ENCODE results near the gene ZNF775. TPM values are rescaled to one million over a fixed set of nuclear protein-coding genes. Genes with fewer than 3 reads are reported as not detected.

Gene ZNF775
- total and polyA plus RNA-seq, 2 of the 13 experiments (the other 11 are each of a cell fraction or from before 2014, with no cell fraction given), result 3.1 to 3.2 TPM

DNA sequence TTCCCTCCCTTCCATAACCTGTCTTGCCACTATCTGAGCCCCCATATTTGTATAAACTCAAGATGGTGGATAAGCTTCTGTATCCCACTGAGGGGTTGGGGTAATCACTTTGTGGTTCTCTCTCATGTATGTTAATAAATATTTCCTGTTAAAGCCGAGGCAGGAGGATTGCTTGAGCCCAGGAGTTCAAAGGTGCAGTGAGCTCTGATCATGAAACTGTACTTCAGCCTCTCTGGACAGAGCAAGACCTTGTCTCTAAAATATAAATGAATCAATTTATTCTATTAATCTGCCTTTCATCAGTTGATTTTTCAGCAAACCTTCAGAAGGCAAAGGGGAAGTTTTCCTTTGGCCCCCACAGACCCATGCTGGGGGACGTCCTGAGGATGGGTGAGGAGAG is 35.9 kb upstream of the ZNF775 start:
- ATAC-seq, result no peak
- in situ Hi-C loops (cut with HindIII; ENCODE audit: extremely low pct_ligation_motif_present, low pct_unique_long_range_greater_than_20kb), result loop anchor here (5.0 kb wide), 1 partner anchor 59 kb away; no protein-coding TSS in a partner anchor
- ChIA-PET POLR2A (interaction anchor here (1.2 to 4.7 kb wide), 7 partner anchors 12 to 61 kb away, joined by 3 to 40 read pairs (median 5); partner anchors contain the start of gene REPIN1), CTCF (ENCODE audit: low intra/inter-chr PET ratio, low total read pairs) (no interaction called here)
- H3K27ac ChIP-seq (ENCODE audit: extremely low read length, insufficient read depth, low read length), result no peak overlapping the region
- FAIRE-seq, result no peak
- peaks cover 3% of the 10 kb centered on the region for H3K79me2 ChIP-seq (ENCODE audit: insufficient read depth, low read length)
- H3K4me1 ChIP-seq (ENCODE audit: insufficient read depth, low read length), result peaks cover 41% of the 10 kb centered on the region
- H3K27me3 ChIP-seq (ENCODE audit: control insufficient read depth in 1 of 2, insufficient read depth in 2 of 2, low read length in 2 of 2), result no peaks in the 10 kb centered on the region; a peak in 1 of 5 replicates
- H3K9me3 ChIP-seq (ENCODE audit: low read length), result no peaks in the 10 kb centered on the region
- no peak overlapping the region for H3K4me3 ChIP-seq (replicated peaks in 1 of 3; ENCODE audit: insufficient read depth in 1 of 3, low read depth in 2 of 3, low read length in 3 of 3)
- H2AFZ ChIP-seq (ENCODE audit: low read length), result no peak overlapping the region
- no peak overlapping the region for H3K9ac ChIP-seq (ENCODE audit: insufficient read depth, low read depth, low read length)
- H3K36me3 ChIP-seq (replicated peaks in 1 of 2; ENCODE audit: control insufficient read depth in 1 of 2, insufficient read depth in 2 of 2, low read length in 2 of 2), result peaks cover 0 to 1% of the 10 kb centered on the region in 2 experiments; a peak in 2 of 5 replicates
- 25% methylated on average over 2 of the region's 2 CpGs for WGBS (ENCODE audit: low lambda C conversion rate)
- TF ChIP-seq ARHGAP35 (CRISPR knock-in tag; IDR thresholded peaks at IDR 0.05; ENCODE audit: borderline replicate concordance) (no peak), ATF7-NPFF (CRISPR knock-in tag; IDR thresholded peaks at IDR 0.05; ENCODE audit: low read depth) (no peak)
- TF ChIP-seq, protein P1, sequence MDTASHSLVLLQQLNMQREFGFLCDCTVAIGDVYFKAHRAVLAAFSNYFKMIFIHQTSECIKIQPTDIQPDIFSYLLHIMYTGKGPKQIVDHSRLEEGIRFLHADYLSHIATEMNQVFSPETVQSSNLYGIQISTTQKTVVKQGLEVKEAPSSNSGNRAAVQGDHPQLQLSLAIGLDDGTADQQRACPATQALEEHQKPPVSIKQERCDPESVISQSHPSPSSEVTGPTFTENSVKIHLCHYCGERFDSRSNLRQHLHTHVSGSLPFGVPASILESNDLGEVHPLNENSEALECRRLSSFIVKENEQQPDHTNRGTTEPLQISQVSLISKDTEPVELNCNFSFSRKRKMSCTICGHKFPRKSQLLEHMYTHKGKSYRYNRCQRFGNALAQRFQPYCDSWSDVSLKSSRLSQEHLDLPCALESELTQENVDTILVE (CRISPR knock-in tag; IDR thresholded peaks at IDR 0.05), result no peak
- DNase-seq (ENCODE audit: low spot score), result no peak
- H3K4me2 ChIP-seq (ENCODE audit: low read depth, low read length), result no peak overlapping the region
- H4K20me1 ChIP-seq (ENCODE audit: insufficient read depth, low read length), result peaks cover 2% of the 10 kb centered on the region; the same call in 1 of the 2 replicates
- no TSS peak for BruUV-seq (replicated peaks)
- intact Hi-C loops (cut with micrococcal nuclease; ENCODE audit: unreplicated experiment), result loop anchor here (5.0 kb wide), 1 partner anchor 44 kb away; no protein-coding TSS in a partner anchor

DNA sequence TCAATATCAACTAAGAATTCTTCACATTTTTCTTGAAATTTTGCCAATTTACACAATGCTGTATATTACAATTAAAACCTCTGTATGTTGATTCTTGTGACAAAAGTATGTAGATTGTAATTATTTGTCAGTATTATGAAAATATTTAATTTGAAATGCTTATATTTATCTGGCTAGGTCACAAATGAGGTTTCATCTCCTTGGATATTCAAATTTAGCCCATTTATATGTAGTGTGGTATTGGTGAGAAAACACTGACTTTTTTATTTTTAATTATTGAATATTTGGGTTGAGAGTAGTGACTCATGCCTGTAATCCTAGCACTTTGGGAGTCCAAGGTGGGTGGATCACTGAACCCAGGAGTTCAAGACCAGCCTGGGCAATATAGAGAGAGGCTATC is 34.8 kb upstream of the ZNF775 start:
- Histone ChIP-seq H3K9ac (ENCODE audit: insufficient read depth, low read depth, low read length) (no peak overlapping the region), H3K4me1 (ENCODE audit: insufficient read depth, low read length) (peaks cover 34% of the 10 kb centered on the region), H3K36me3 (replicated peaks in 1 of 2; ENCODE audit: control insufficient read depth in 1 of 2, insufficient read depth in 2 of 2, low read length in 2 of 2) (no peaks in the 10 kb centered on the region), H3K79me2 (ENCODE audit: insufficient read depth, low read length) (peaks cover 3% of the 10 kb centered on the region), H3K27ac (ENCODE audit: extremely low read length, insufficient read depth, low read length) (no peak overlapping the region), H2AFZ (ENCODE audit: low read length) (no peak overlapping the region), H3K4me2 (ENCODE audit: low read depth, low read length) (no peak overlapping the region), H4K20me1 (ENCODE audit: insufficient read depth, low read length) (no peaks in the 10 kb centered on the region), H3K9me3 (ENCODE audit: low read length) (no peaks in the 10 kb centered on the region), H3K27me3 (ENCODE audit: control insufficient read depth in 1 of 2, insufficient read depth in 2 of 2, low read length in 2 of 2) (no peaks in the 10 kb centered on the region; a peak in 1 of 5 replicates), H3K4me3 (replicated peaks in 1 of 3; ENCODE audit: insufficient read depth in 1 of 3, low read depth in 2 of 3, low read length in 3 of 3) (no peak overlapping the region)
- ChIA-PET POLR2A (interaction anchor here (1.6 to 4.7 kb wide), 2 partner anchors 15 to 25 kb away, joined by 3 to 40 read pairs; partner anchors contain the start of gene REPIN1), CTCF (ENCODE audit: low intra/inter-chr PET ratio, low total read pairs) (no interaction called here)
- no TSS peak for BruUV-seq (replicated peaks)
- ATAC-seq (no peak), DNase-seq (ENCODE audit: low spot score) (no peak), FAIRE-seq (no peak)
- intact Hi-C loops (cut with micrococcal nuclease; ENCODE audit: unreplicated experiment), result loop anchor here (5.0 kb wide), 1 partner anchor 43 kb away; no protein-coding TSS in a partner anchor
- in situ Hi-C loops (cut with HindIII; ENCODE audit: extremely low pct_ligation_motif_present, low pct_unique_long_range_greater_than_20kb), result loop anchor here (5.0 kb wide), 1 partner anchor 58 kb away; no protein-coding TSS in a partner anchor
- TF ChIP-seq, protein P2, sequence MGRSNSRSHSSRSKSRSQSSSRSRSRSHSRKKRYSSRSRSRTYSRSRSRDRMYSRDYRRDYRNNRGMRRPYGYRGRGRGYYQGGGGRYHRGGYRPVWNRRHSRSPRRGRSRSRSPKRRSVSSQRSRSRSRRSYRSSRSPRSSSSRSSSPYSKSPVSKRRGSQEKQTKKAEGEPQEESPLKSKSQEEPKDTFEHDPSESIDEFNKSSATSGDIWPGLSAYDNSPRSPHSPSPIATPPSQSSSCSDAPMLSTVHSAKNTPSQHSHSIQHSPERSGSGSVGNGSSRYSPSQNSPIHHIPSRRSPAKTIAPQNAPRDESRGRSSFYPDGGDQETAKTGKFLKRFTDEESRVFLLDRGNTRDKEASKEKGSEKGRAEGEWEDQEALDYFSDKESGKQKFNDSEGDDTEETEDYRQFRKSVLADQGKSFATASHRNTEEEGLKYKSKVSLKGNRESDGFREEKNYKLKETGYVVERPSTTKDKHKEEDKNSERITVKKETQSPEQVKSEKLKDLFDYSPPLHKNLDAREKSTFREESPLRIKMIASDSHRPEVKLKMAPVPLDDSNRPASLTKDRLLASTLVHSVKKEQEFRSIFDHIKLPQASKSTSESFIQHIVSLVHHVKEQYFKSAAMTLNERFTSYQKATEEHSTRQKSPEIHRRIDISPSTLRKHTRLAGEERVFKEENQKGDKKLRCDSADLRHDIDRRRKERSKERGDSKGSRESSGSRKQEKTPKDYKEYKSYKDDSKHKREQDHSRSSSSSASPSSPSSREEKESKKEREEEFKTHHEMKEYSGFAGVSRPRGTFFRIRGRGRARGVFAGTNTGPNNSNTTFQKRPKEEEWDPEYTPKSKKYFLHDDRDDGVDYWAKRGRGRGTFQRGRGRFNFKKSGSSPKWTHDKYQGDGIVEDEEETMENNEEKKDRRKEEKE (IDR thresholded peaks at IDR 0.05), result no peak
- TF ChIP-seq RFX1 (IDR thresholded peaks at IDR 0.05), result no peak
